ENCODE results near the gene TRMT1. TPM values are rescaled to one million over a fixed set of nuclear protein-coding genes. Genes with fewer than 3 reads are reported as not detected.

The TRMT1 gene
- total RNA-seq, 1 donor from 2014 or later, result 58.2 TPM

GRCh38 chr19:13162724-13163608, 46.4 kb upstream of the TRMT1 start:
- H3K4me3 Mint-ChIP-seq, result peak overlapping the region; percentile 85
- peaks cover 48% of the 10 kb centered on the region for H3K4me1 Mint-ChIP-seq
- no peaks in the 10 kb centered on the region for H3K27me3 Mint-ChIP-seq (ENCODE audit: low read depth)
- peak; percentile 84 for DNase-seq (ENCODE audit: low read depth, low spot score)
- H3K27ac Mint-ChIP-seq (ENCODE audit: unreplicated experiment), result peak overlapping the region; percentile 94
- no peaks in the 10 kb centered on the region for H3K9me3 Mint-ChIP-seq
- no peaks in the 10 kb centered on the region for H3K36me3 Mint-ChIP-seq (ENCODE audit: low read depth)
- TF ChIP-seq, protein P1, sequence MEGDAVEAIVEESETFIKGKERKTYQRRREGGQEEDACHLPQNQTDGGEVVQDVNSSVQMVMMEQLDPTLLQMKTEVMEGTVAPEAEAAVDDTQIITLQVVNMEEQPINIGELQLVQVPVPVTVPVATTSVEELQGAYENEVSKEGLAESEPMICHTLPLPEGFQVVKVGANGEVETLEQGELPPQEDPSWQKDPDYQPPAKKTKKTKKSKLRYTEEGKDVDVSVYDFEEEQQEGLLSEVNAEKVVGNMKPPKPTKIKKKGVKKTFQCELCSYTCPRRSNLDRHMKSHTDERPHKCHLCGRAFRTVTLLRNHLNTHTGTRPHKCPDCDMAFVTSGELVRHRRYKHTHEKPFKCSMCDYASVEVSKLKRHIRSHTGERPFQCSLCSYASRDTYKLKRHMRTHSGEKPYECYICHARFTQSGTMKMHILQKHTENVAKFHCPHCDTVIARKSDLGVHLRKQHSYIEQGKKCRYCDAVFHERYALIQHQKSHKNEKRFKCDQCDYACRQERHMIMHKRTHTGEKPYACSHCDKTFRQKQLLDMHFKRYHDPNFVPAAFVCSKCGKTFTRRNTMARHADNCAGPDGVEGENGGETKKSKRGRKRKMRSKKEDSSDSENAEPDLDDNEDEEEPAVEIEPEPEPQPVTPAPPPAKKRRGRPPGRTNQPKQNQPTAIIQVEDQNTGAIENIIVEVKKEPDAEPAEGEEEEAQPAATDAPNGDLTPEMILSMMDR (conservative IDR thresholded peaks at IDR 0.05), result no peak

DNA sequence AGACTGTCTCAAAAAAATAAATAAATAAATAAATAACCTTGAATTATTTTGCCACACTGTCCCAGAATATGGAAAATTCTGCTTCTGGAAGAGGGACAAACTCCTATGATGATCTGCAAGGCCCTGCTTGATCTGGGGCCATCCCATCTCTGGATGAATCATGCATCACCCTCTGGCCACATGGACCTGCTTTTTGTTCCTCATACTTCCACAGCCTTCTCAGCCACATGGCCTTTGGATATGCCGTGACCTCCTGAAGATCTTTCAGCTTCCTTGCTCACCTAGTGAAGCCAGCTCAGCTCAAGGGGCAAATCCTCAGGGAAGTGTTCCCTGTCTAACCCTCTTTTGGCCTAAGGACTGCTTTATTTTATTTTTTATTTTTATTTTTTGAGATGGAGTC, 44.0 kb upstream of the TRMT1 start:
- TF ChIP-seq, protein P1 (conservative IDR thresholded peaks at IDR 0.05), result no peak
- H3K9me3 Mint-ChIP-seq, result no peaks in the 10 kb centered on the region
- H3K36me3 Mint-ChIP-seq (ENCODE audit: low read depth), result no peaks in the 10 kb centered on the region
- H3K4me3 Mint-ChIP-seq, result peak overlapping the region; percentile 73
- DNase-seq (ENCODE audit: low read depth, low spot score), result no peak
- no peaks in the 10 kb centered on the region for H3K27me3 Mint-ChIP-seq (ENCODE audit: low read depth)
- H3K4me1 Mint-ChIP-seq, result peaks cover 50% of the 10 kb centered on the region
- H3K27ac Mint-ChIP-seq (ENCODE audit: unreplicated experiment), result no peak overlapping the region

- no peaks in the 10 kb centered on the region for H3K9me3 Mint-ChIP-seq
- peaks cover 6% of the 10 kb centered on the region for H3K27me3 Mint-ChIP-seq (ENCODE audit: low read depth)
- H3K36me3 Mint-ChIP-seq (ENCODE audit: low read depth), result no peaks in the 10 kb centered on the region
- H3K4me1 Mint-ChIP-seq, result peaks cover 49% of the 10 kb centered on the region
- H3K27ac Mint-ChIP-seq (ENCODE audit: unreplicated experiment), result no peak overlapping the region
- H3K4me3 Mint-ChIP-seq, result peak overlapping the region; percentile 34
- TF ChIP-seq, protein P1 (conservative IDR thresholded peaks at IDR 0.05), result no peak
- no peak for DNase-seq (ENCODE audit: low read depth, low spot score)
Observed at GRCh38 chr19:13159713-13160112, 43.2 kb upstream of the TRMT1 start.

DNA sequence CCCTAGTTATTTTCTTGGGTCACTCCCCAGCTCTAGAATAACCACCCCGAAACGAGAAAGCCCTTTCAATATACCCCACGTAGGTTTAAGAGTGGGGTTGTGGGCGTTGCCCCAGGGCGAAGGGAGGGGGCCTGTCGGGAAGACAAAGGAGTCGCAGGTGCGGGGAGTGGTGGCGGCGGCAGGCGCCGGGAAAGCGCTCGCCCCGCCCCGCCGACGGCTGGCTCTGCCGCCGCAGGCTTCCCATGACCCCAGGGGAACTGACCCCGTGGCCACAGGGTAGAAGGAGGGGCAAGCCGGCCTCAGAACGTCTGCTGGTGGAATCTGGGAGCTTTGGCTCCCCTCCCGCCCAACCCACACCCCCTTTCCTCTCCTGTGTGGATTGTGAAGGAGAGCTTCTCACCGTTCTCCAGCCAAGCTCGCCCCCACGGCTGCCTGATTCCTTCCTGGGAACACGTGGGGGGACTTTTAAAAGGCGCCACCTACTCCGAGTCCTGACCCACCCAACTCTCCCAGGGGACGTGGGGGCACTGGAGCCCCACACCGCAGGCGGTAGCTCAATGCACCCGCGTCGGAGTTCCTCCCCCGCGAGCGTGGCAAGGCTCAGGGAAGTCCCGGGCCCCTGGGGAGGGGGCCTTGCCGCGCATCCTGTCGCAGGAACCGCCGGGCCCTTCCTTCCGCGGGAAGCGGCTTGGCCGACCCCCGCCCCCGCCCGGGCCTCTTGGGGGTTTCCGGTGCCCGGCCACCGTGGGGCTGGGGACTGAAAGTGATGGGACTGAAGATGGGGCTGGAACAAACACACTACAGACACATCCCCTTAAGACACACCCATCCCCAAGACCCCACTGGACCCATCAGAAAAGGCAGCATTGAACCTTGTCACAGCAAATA, 39.2 kb upstream of the TRMT1 start:
- no peaks in the 10 kb centered on the region for H3K9me3 Mint-ChIP-seq
- peaks cover 4% of the 10 kb centered on the region for H3K36me3 Mint-ChIP-seq (ENCODE audit: low read depth)
- peak; percentile 72 for DNase-seq (ENCODE audit: low read depth, low spot score)
- peaks cover 51% of the 10 kb centered on the region for H3K4me1 Mint-ChIP-seq
- peaks cover 12% of the 10 kb centered on the region for H3K27me3 Mint-ChIP-seq (ENCODE audit: low read depth)
- TF ChIP-seq, protein P1 (conservative IDR thresholded peaks at IDR 0.05), result no peak
- peak overlapping the region; percentile 90 for H3K27ac Mint-ChIP-seq (ENCODE audit: unreplicated experiment)
- peak overlapping the region; percentile 92 for H3K4me3 Mint-ChIP-seq

- Mint-ChIP-seq H3K9me3 (no peaks in the 10 kb centered on the region), H3K4me3 (peak overlapping the region; percentile 92), H3K27me3 (ENCODE audit: low read depth) (peaks cover 12% of the 10 kb centered on the region), H3K36me3 (ENCODE audit: low read depth) (peaks cover 4% of the 10 kb centered on the region), H3K4me1 (peaks cover 57% of the 10 kb centered on the region), H3K27ac (ENCODE audit: unreplicated experiment) (peak overlapping the region; percentile 90)
- DNase-seq (ENCODE audit: low read depth, low spot score), result peak; percentile 50
- TF ChIP-seq, protein P1 (conservative IDR thresholded peaks at IDR 0.05), result peak; percentile 41
Observed at GRCh38 chr19:13154911-13155471, 38.5 kb upstream of the TRMT1 start.

Data from neural crest cell (in vitro differentiated cells).